HEK293 (cell line): ENCODE results near the gene NCOA7.
A peak's percentile ranks its signal among the peaks of the same experiment; 100 is the strongest.

Experiments used
- CTCF ChIA-PET: fragments of 350-600 bp; formaldehyde crosslinking; extraction: SDS; loops from one replicate; lab custom pipeline; 2021; ENCODE audit warnings: antibody characterized with exemption; lab: Yijun Ruan, JAX
- POLR2A ChIA-PET: fragments of 300-600 bp; formaldehyde crosslinking; extraction: SDS; loops from one replicate; lab custom pipeline; 2020; ENCODE audit warnings: antibody characterized with exemption, inconsistent platforms; lab: Yijun Ruan, JAX
- H3K27ac ChIP-seq: fragments of 200-500 bp; sonication (Bioruptor generic); 2 replicates; pipeline ENCODE4 v1.5.1; 2014; ENCODE audit warnings: low read depth, low read length, control low read depth, inconsistent platforms; ENCODE audit errors: extremely low read depth
- H3K36me3 ChIP-seq, 2 experiments: fragments of 200-500 bp in 1 of 2; sonication (Bioruptor generic) in 1 of 2; 1 replicate in 1 of 2; 2 replicates in 1 of 2; pipeline ENCODE4 v1.5.1; 2014 to 2017; ENCODE audit warnings: inconsistent platforms in 2 of 2, low read length in 2 of 2; ENCODE audit not compliant: control insufficient read depth in 2 of 2, insufficient read depth in 1 of 2
- H3K4me1 ChIP-seq: fragments of 200-500 bp; sonication (Bioruptor generic); 2 replicates; pipeline ENCODE4 v1.5.1; 2014; ENCODE audit warnings: mild to moderate bottlenecking, low read length, inconsistent platforms; ENCODE audit not compliant: control insufficient read depth, insufficient read depth
- H3K4me3 ChIP-seq: 2 replicates; pipeline ENCODE4 v1.5.1; 2011; ENCODE audit warnings: low read depth, mild to moderate bottlenecking, control low read depth, low read length, moderate library complexity
- H3K9me3 ChIP-seq: fragments of 200-500 bp; sonication (Bioruptor generic); 2 replicates; pipeline ENCODE4 v1.5.1; 2014; ENCODE audit warnings: low read depth, low read length, inconsistent platforms; ENCODE audit not compliant: control insufficient read depth, insufficient read depth
- GLIS1 ChIP-seq: fragments of 450-650 bp; formaldehyde crosslinking; IDR thresholded peaks from 2 replicates; pipeline ENCODE4 v1.5.1; 2016; ENCODE audit warnings: missing biosample characterization, missing genetic modification characterization
- IKZF3 ChIP-seq: fragments of 450-650 bp; IDR thresholded peaks from 2 replicates; pipeline ENCODE4 v1.5.0; 2018; ENCODE audit warnings: missing biosample characterization, mild to moderate bottlenecking, missing genetic modification characterization, moderate library complexity
- INSM2 ChIP-seq: fragments of 450-650 bp; formaldehyde crosslinking; IDR thresholded peaks from 2 replicates; pipeline ENCODE4 v1.5.1; 2016; ENCODE audit warnings: missing biosample characterization, missing genetic modification characterization
- KLF17 ChIP-seq: fragments of 450-650 bp; formaldehyde crosslinking; IDR thresholded peaks from 2 replicates; pipeline ENCODE4 v1.5.1; 2016; ENCODE audit warnings: missing biosample characterization, missing genetic modification characterization
- OSR2 ChIP-seq: fragments of 450-650 bp; formaldehyde crosslinking; IDR thresholded peaks from 2 replicates; pipeline ENCODE4 v1.5.1; 2016; ENCODE audit warnings: missing biosample characterization, missing genetic modification characterization
- OVOL3 ChIP-seq: fragments of 450-650 bp; formaldehyde crosslinking; IDR thresholded peaks from 2 replicates; pipeline ENCODE4 v1.5.1; 2016; ENCODE audit warnings: missing biosample characterization, missing genetic modification characterization
- PRDM10 ChIP-seq: fragments of 450-650 bp; formaldehyde crosslinking; IDR thresholded peaks from 2 replicates; pipeline ENCODE4 v1.5.1; 2016; ENCODE audit warnings: missing biosample characterization, missing genetic modification characterization
- PRDM4 ChIP-seq: fragments of 450-650 bp; formaldehyde crosslinking; IDR thresholded peaks from 2 replicates; pipeline ENCODE4 v1.5.1; 2017; ENCODE audit warnings: missing biosample characterization, missing genetic modification characterization
- SP3 ChIP-seq: fragments of 450-650 bp; formaldehyde crosslinking; IDR thresholded peaks from 2 replicates; pipeline ENCODE4 v1.5.1; 2016; ENCODE audit warnings: missing biosample characterization, missing genetic modification characterization
- WT1 ChIP-seq: fragments of 450-650 bp; formaldehyde crosslinking; IDR thresholded peaks from 2 replicates; pipeline ENCODE4 v1.5.1; 2016; ENCODE audit warnings: missing biosample characterization, missing genetic modification characterization
- ZBTB1 ChIP-seq: fragments of 450-650 bp; formaldehyde crosslinking; IDR thresholded peaks from 2 replicates; pipeline ENCODE4 v1.5.1; 2016; ENCODE audit warnings: missing biosample characterization, missing genetic modification characterization
- ZBTB17 ChIP-seq: fragments of 450-650 bp; formaldehyde crosslinking; IDR thresholded peaks from 2 replicates; pipeline ENCODE4 v1.5.1; 2016; ENCODE audit warnings: missing biosample characterization, missing genetic modification characterization
- ZNF121 ChIP-seq: fragments of 450-650 bp; formaldehyde crosslinking; IDR thresholded peaks from 2 replicates; pipeline ENCODE4 v1.5.1; 2016; ENCODE audit warnings: missing biosample characterization, missing genetic modification characterization
- ZNF140 ChIP-seq: fragments of 450-650 bp; formaldehyde crosslinking; IDR thresholded peaks from 2 replicates; pipeline ENCODE4 v1.5.1; 2016; ENCODE audit warnings: missing biosample characterization, missing genetic modification characterization
- ZNF155 ChIP-seq: fragments of 450-650 bp; formaldehyde crosslinking; IDR thresholded peaks from 2 replicates; pipeline ENCODE4 v1.5.1; 2016; ENCODE audit warnings: missing biosample characterization, missing genetic modification characterization
- ZNF184 ChIP-seq: fragments of 450-650 bp; IDR thresholded peaks from 2 replicates; pipeline ENCODE4 v1.5.1; 2018; ENCODE audit warnings: missing biosample characterization, mild to moderate bottlenecking, missing genetic modification characterization
- ZNF2 ChIP-seq: fragments of 450-650 bp; formaldehyde crosslinking; IDR thresholded peaks from 2 replicates; pipeline ENCODE4 v1.5.1; 2016; ENCODE audit warnings: missing biosample characterization, missing genetic modification characterization
- ZNF513 ChIP-seq: fragments of 450-650 bp; IDR thresholded peaks from 2 replicates; pipeline ENCODE4 v1.5.1; 2018; ENCODE audit warnings: missing biosample characterization, missing genetic modification characterization
- ZNF561 ChIP-seq: fragments of 450-650 bp; IDR thresholded peaks from 2 replicates; pipeline ENCODE4 v1.5.1; 2018; ENCODE audit warnings: missing biosample characterization, missing genetic modification characterization, borderline replicate concordance
- ZNF580 ChIP-seq: fragments of 450-650 bp; formaldehyde crosslinking; IDR thresholded peaks from 2 replicates; pipeline ENCODE4 v1.5.1; 2016; ENCODE audit warnings: missing biosample characterization, missing genetic modification characterization
- ZNF777 ChIP-seq: fragments of 450-650 bp; formaldehyde crosslinking; IDR thresholded peaks from 2 replicates; pipeline ENCODE4 v1.5.1; 2017; ENCODE audit warnings: missing biosample characterization, missing genetic modification characterization, borderline replicate concordance
- ZNF837 ChIP-seq: fragments of 450-650 bp; formaldehyde crosslinking; IDR thresholded peaks from 2 replicates; pipeline ENCODE4 v1.5.1; 2016; ENCODE audit warnings: missing biosample characterization, missing genetic modification characterization
- ZNF843 ChIP-seq: fragments of 450-650 bp; formaldehyde crosslinking; IDR thresholded peaks from 2 replicates; pipeline ENCODE4 v1.5.1; 2016; ENCODE audit warnings: missing biosample characterization, missing genetic modification characterization
- ZSCAN4 ChIP-seq: fragments of 450-650 bp; formaldehyde crosslinking; IDR thresholded peaks from 2 replicates; pipeline ENCODE4 v1.5.1; 2017; ENCODE audit warnings: missing biosample characterization, missing genetic modification characterization

NCOA7 gene

GRCh38 chr6:125742024-125742423 is 48.7 kb upstream of the NCOA7 start (continued):
- TF ChIP-seq ZNF561 (tag by site-specific recombination), result no peak
- no peak for TF ChIP-seq ZNF140 (tag by site-specific recombination)

- POLR2A ChIA-PET, result no interaction called here
- no peaks in the 10 kb centered on the region for H3K36me3 ChIP-seq
- H3K4me3 ChIP-seq, result no peak overlapping the region
- TF ChIP-seq ZBTB1 (tag by site-specific recombination), result no peak
- TF ChIP-seq WT1 (tag by site-specific recombination), result no peak
- TF ChIP-seq KLF17 (tag by site-specific recombination), result no peak
- TF ChIP-seq ZNF184 (tag by site-specific recombination), result no peak
- TF ChIP-seq ZNF777 (tag by site-specific recombination), result no peak
- no peak for TF ChIP-seq INSM2
- TF ChIP-seq ZNF155 (tag by site-specific recombination), result no peak
- 0 out of 2 replicates have a peak, but pooled peaks have one; percentile 5 for TF ChIP-seq PRDM10 (tag by site-specific recombination)
- no peak for TF ChIP-seq ZNF121
- TF ChIP-seq OVOL3 (tag by site-specific recombination), result peak; percentile 37; the same call in 1 of the 2 replicates
- peak; percentile 32; the same call in 1 of the 2 replicates for TF ChIP-seq ZBTB17 (tag by site-specific recombination)
- 0 out of 2 replicates have a peak, but pooled peaks have one; percentile 34 for TF ChIP-seq ZNF580
- peak; percentile 41; the same call in 1 of the 2 replicates for TF ChIP-seq ZNF843
- no peak for TF ChIP-seq PRDM4
- TF ChIP-seq ZNF837, result no peak
- no peak for TF ChIP-seq ZNF2 (tag by site-specific recombination)
- TF ChIP-seq OSR2 (tag by site-specific recombination), result peak; percentile 73; the same call in 1 of the 2 replicates
- no peak for TF ChIP-seq ZNF513 (tag by site-specific recombination)
- peak; percentile 49; the same call in 1 of the 2 replicates for TF ChIP-seq IKZF3 (tag by site-specific recombination)
- peak; percentile 80 for TF ChIP-seq GLIS1 (tag by site-specific recombination)
- no peak for TF ChIP-seq ZSCAN4
- TF ChIP-seq SP3, result no peak
- H3K27ac ChIP-seq, result no peak overlapping the region
- H3K4me1 ChIP-seq, result peaks cover 5% of the 10 kb centered on the region; the same call in 1 of the 2 replicates
- CTCF ChIA-PET, result interaction anchor here (1.1 to 1.3 kb wide), 3 partner anchors 8 to 16 kb away, joined by 3 to 4 read pairs (median 3); no protein-coding TSS in a partner anchor
- H3K9me3 ChIP-seq, result no peaks in the 10 kb centered on the region
Measured at GRCh38 chr6:125742464-125743120, 48.2 kb upstream of the NCOA7 start.
